HL-60/S4 treated with retinoic acid at 250 ng/mL for 4 days and 3 days (cell line): ENCODE measurements around the gene IRF2BP2.

ENCODE experiments used
- in situ Hi-C: fragments of 300-500 bp; cut with MboI; formaldehyde crosslinking; loops from 2 replicates; pipeline ENCODE4 v1.7.0; 2022; ENCODE audit warnings: low sequenced_read_pairs

Gene IRF2BP2

GRCh38 chr1:234614081-234614489 is 4.1 kb upstream of the IRF2BP2 start:
- in situ Hi-C loops, result loop anchor here (10.0 kb wide), 1 partner anchor 121 kb away; no protein-coding TSS in a partner anchor

- in situ Hi-C loops, result loop anchor here (10.0 kb wide), 1 partner anchor 121 kb away; no protein-coding TSS in a partner anchor
Observed at GRCh38 chr1:234613128-234613875, 3.3 kb upstream of the IRF2BP2 start.

GRCh38 chr1:234612352-234613127 is 2.6 kb upstream of the IRF2BP2 start:
- in situ Hi-C loops, result loop anchor here (10.0 kb wide), 1 partner anchor 122 kb away; no protein-coding TSS in a partner anchor

GRCh38 chr1:234611847-234612351 is 1.9 kb upstream of the IRF2BP2 start:
- in situ Hi-C loops, result loop anchor here (10.0 kb wide), 1 partner anchor 123 kb away; no protein-coding TSS in a partner anchor

- in situ Hi-C loops, result loop anchor here (10.0 kb wide), 1 partner anchor 123 kb away; no protein-coding TSS in a partner anchor
Observed at GRCh38 chr1:234611225-234611846, 1.4 kb upstream of the IRF2BP2 start.

- in situ Hi-C loops, result loop anchor here (10.0 kb wide), 1 partner anchor 124 kb away; no protein-coding TSS in a partner anchor
Observed at GRCh38 chr1:234610666-234611224, 767 bp upstream of the IRF2BP2 start.

GRCh38 chr1:234609691-234610042 is 311 bp downstream of the IRF2BP2 start:
- in situ Hi-C loops, result loop anchor here (10.0 kb wide), 3 partner anchors 125 to 365 kb away; no protein-coding TSS in a partner anchor

- in situ Hi-C loops, result loop anchor here (10.0 kb wide), 2 partner anchors 246 to 366 kb away; no protein-coding TSS in a partner anchor
Observed at GRCh38 chr1:234608911-234609690, 877 bp downstream of the IRF2BP2 start.

- in situ Hi-C loops, result loop anchor here (10.0 kb wide), 2 partner anchors 247 to 367 kb away; no protein-coding TSS in a partner anchor
Observed at GRCh38 chr1:234608025-234608910, 1.7 kb downstream of the IRF2BP2 start.

GRCh38 chr1:234607109-234608024 is 2.6 kb downstream of the IRF2BP2 start:
- in situ Hi-C loops, result loop anchor here (10.0 kb wide), 2 partner anchors 247 to 367 kb away; no protein-coding TSS in a partner anchor

GRCh38 chr1:234606784-234607108 is 3.2 kb downstream of the IRF2BP2 start:
- in situ Hi-C loops, result loop anchor here (10.0 kb wide), 2 partner anchors 248 to 368 kb away; no protein-coding TSS in a partner anchor

GRCh38 chr1:234605983-234606783 is 3.8 kb downstream of the IRF2BP2 start:
- in situ Hi-C loops, result loop anchor here (10.0 kb wide), 2 partner anchors 249 to 369 kb away; no protein-coding TSS in a partner anchor

GRCh38 chr1:234605399-234605982 is 4.5 kb downstream of the IRF2BP2 start:
- in situ Hi-C loops, result loop anchor here (10.0 kb wide), 2 partner anchors 249 to 369 kb away; no protein-coding TSS in a partner anchor

- in situ Hi-C loops, result loop anchor here (10.0 kb wide), 2 partner anchors 250 to 370 kb away; no protein-coding TSS in a partner anchor
Observed at GRCh38 chr1:234604495-234605398, 5.2 kb downstream of the IRF2BP2 start.
